ENCODE data around the gene CHRNA4. TPM values are rescaled to one million over a fixed set of nuclear protein-coding genes. Genes with fewer than 3 reads are reported as not detected.

Gene CHRNA4
- total and polyA plus RNA-seq, 2 donors (not counting 3 experiments of a cell fraction or from before 2014, with no cell fraction given): not detected

DNA sequence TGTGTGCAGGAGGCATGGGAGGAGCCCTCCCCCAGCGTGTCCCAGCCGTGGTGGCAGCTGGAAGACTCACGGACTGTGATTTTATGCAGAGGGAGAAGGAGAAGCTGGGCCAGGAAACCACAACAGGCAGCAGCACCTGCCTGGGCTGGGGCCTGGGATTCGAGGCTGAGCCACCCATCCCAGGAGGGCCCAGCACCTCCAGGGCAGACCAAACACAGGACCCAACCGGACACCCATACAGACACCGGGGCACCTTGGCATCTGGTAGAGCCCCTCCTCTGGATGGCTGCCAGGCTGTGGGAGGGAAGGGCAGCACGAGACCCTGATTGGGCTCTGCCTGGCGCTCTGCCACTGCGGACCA lies 41.7 kb upstream of the CHRNA4 start:
- DNase-seq (ENCODE audit: low read depth, low spot score): no peak
- H4K20me1 ChIP-seq (replicated peaks; ENCODE audit: control insufficient read depth, extremely low read depth, insufficient read depth, low read length): no peaks in the 10 kb centered on the region
- intact Hi-C loops (cut with micrococcal nuclease) (no loop called here), dilution Hi-C loops (cut with MboI; ENCODE audit: extremely low pct_ligation_motif_present, low sequenced_read_pairs) (no loop called here)
- BruUV-seq (replicated peaks): no TSS peak
- H3K27me3 ChIP-seq (ENCODE audit: control insufficient read depth in 2 of 2, insufficient read depth in 2 of 2, low read length in 2 of 2): no peaks in the 10 kb centered on the region
- POLR2A ChIA-PET: no interaction called here
- CTCF ChIA-PET: no interaction called here
- no peak overlapping the region for H3K9ac ChIP-seq (replicated peaks; ENCODE audit: extremely low read depth, insufficient read depth, low read length)
- H3K9me1 ChIP-seq (replicated peaks; ENCODE audit: control insufficient read depth, extremely low read depth, insufficient read depth, low read length): no peaks in the 10 kb centered on the region
- FAIRE-seq: no peak
- H3K27ac ChIP-seq (ENCODE audit: insufficient read depth, low read depth, low read length): no peak overlapping the region
- H3K4me3 ChIP-seq (replicated peaks in 1 of 3; ENCODE audit: insufficient read depth in 1 of 3, low read depth in 1 of 3, low read length in 3 of 3): no peak overlapping the region
- no peaks in the 10 kb centered on the region for H3K9me3 ChIP-seq (replicated peaks; ENCODE audit: control insufficient read depth, insufficient read depth, low read length)
- H3K4me1 ChIP-seq (ENCODE audit: control insufficient read depth, extremely low read depth, insufficient read depth, low read length): no peaks in the 10 kb centered on the region
- no peak overlapping the region for H3K4me2 ChIP-seq (ENCODE audit: insufficient read depth, low read length)
- H3K79me2 ChIP-seq (ENCODE audit: control insufficient read depth, insufficient read depth, low read length): no peaks in the 10 kb centered on the region
- no peaks in the 10 kb centered on the region for H3K36me3 ChIP-seq (ENCODE audit: control insufficient read depth in 2 of 2, extremely low read depth in 1 of 2, insufficient read depth in 2 of 2, low read length in 2 of 2)
- no peak overlapping the region for H2AFZ ChIP-seq (ENCODE audit: low read depth, low read length)
- no peak for TF ChIP-seq POLR2AphosphoS5 (IDR thresholded peaks at IDR 0.05; ENCODE audit: insufficient read depth, low read depth, low read length)
- no peak for TF ChIP-seq FOS (IDR thresholded peaks at IDR 0.05; ENCODE audit: borderline replicate concordance, insufficient read depth, low read length)
- TF ChIP-seq POLR2A (IDR thresholded peaks at IDR 0.05; ENCODE audit: low read depth, low read length): no peak
- TF ChIP-seq, protein P1, sequence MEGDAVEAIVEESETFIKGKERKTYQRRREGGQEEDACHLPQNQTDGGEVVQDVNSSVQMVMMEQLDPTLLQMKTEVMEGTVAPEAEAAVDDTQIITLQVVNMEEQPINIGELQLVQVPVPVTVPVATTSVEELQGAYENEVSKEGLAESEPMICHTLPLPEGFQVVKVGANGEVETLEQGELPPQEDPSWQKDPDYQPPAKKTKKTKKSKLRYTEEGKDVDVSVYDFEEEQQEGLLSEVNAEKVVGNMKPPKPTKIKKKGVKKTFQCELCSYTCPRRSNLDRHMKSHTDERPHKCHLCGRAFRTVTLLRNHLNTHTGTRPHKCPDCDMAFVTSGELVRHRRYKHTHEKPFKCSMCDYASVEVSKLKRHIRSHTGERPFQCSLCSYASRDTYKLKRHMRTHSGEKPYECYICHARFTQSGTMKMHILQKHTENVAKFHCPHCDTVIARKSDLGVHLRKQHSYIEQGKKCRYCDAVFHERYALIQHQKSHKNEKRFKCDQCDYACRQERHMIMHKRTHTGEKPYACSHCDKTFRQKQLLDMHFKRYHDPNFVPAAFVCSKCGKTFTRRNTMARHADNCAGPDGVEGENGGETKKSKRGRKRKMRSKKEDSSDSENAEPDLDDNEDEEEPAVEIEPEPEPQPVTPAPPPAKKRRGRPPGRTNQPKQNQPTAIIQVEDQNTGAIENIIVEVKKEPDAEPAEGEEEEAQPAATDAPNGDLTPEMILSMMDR (IDR thresholded peaks at IDR 0.05; ENCODE audit: extremely low read depth in 1 of 2, insufficient read depth in 1 of 2, low read depth in 1 of 2, low read length in 2 of 2): no peak
- no peak for TF ChIP-seq EZH2 (IDR thresholded peaks at IDR 0.05; ENCODE audit: borderline replicate concordance, low read depth, low read length, severe bottlenecking)
- TF ChIP-seq JUN (IDR thresholded peaks at IDR 0.05; ENCODE audit: borderline replicate concordance, insufficient read depth, insufficient read length, low read depth): no peak
- TF ChIP-seq, protein P2, sequence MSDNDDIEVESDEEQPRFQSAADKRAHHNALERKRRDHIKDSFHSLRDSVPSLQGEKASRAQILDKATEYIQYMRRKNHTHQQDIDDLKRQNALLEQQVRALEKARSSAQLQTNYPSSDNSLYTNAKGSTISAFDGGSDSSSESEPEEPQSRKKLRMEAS (IDR thresholded peaks at IDR 0.05; ENCODE audit: insufficient read depth, insufficient read length): no peak
- TF ChIP-seq MYC (IDR thresholded peaks at IDR 0.05; ENCODE audit: low read depth, low read length): no peak
- TF ChIP-seq GATA2 (IDR thresholded peaks at IDR 0.05; ENCODE audit: insufficient read depth, insufficient read length, low read depth, low read length): no peak

Data from endothelial cell of umbilical vein (primary cell).